Measurements from ENCODE around the gene LTA. TPM values are rescaled to one million over a fixed set of nuclear protein-coding genes. Genes with fewer than 3 reads are reported as not detected.

The LTA gene
- total and polyA plus RNA-seq, 10 donors, result 2.4 to 14.4 (median 5.7) TPM

GRCh38 chr6:31597006-31597405 lies 24.9 kb downstream of the LTA start:
- H3K27me3 ChIP-seq (replicated peaks in 1 of 7), result no peaks in the 10 kb centered on the region
- H3K4me3 ChIP-seq, result no peak overlapping the region
- no peak for DNase-seq
- H3K27ac ChIP-seq, result peak overlapping the region in 4 of 8 donors; percentile 5 to 50 (median 40)
- H3K9me3 ChIP-seq, result no peaks in the 10 kb centered on the region
- intact Hi-C loops (cut with DNase I; ENCODE audit: low total_unique reads), result no loop called here
- 10 to 15% (median 12%) methylated on average over 2 of the region's 2 CpGs for WGBS, 5 donors
- H3K36me3 ChIP-seq, result no peaks in the 10 kb centered on the region
- no peak for TF ChIP-seq POLR2AphosphoS5 (IDR thresholded peaks at IDR 0.05)
- TF ChIP-seq POLR2A (IDR thresholded peaks at IDR 0.05), result no peak
- TF ChIP-seq CTCF (IDR thresholded peaks at IDR 0.05 in 8 of 11, conservative IDR thresholded peaks at IDR 0.05 in 3 of 11), result peak; percentile 13 to 79 (median 69)
- peaks cover 9 to 70% (median 39%) of the 10 kb centered on the region in 6 donors for H3K4me1 ChIP-seq

GRCh38 chr6:31607317-31607716 lies 35.2 kb downstream of the LTA start:
- Histone ChIP-seq H3K36me3 (no peaks in the 10 kb centered on the region), H3K9me3 (no peaks in the 10 kb centered on the region), H3K4me3 (no peak overlapping the region), H3K4me1 (no peaks in the 10 kb centered on the region), H3K27me3 (replicated peaks in 1 of 7) (no peaks in the 10 kb centered on the region), H3K27ac (no peak overlapping the region)
- no peak for DNase-seq
- 64 to 91% (median 74%) methylated on average over 1 of the region's 1 CpG for whole genome bisulfite sequencing, 5 donors
- no peak for TF ChIP-seq POLR2A (IDR thresholded peaks at IDR 0.05)
- TF ChIP-seq CTCF (IDR thresholded peaks at IDR 0.05 in 8 of 11, conservative IDR thresholded peaks at IDR 0.05 in 3 of 11), result no peak
- no peak for TF ChIP-seq POLR2AphosphoS5 (IDR thresholded peaks at IDR 0.05)
- intact Hi-C loops (cut with DNase I; ENCODE audit: low total_unique reads), result no loop called here

DNA sequence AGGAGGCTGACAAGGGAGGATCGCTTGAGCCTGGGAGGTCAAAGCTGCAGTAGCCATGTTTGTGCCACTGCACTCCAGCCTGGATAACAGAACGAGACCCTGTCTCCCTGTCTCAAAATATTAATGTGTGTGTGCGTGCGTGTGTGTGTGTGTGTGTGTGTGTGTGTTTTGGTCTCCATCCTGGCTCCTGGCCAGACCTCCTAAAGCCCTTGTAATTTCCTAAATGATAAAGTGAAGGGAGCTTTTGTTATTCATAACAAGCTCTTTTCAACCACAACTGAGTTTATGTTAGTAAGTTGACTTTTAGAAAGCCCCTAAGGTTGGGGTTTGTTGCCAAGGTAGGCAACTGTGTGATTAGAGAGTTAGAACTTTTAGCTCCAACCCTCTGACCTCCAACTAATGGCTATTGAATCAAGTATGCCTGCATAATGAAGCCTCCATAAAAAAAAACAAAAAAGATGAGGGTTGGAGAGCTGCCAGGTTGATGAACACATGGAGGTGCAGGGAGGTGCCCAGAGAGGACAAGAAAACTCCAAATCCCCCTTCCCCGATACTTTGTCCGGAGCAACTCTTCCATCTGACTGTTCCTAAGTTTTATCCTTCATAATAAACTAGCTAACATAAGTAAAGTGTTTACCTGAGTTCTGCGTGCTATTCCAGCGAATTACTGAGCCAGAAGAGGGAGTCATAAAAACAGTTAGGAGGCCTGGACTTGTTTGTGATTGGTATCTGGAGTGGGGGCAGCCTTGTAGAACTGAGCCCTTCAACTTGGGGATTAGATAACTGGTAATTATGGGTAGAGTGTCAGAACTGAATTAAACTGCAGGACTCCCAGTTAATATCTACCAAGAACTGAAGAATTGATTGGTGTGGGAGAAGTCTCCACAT lies 37.7 kb downstream of the LTA start:
- intact Hi-C loops (cut with DNase I; ENCODE audit: low total_unique reads), result no loop called here
- TF ChIP-seq POLR2AphosphoS5 (IDR thresholded peaks at IDR 0.05) (no peak), CTCF (IDR thresholded peaks at IDR 0.05 in 8 of 11, conservative IDR thresholded peaks at IDR 0.05 in 3 of 11) (no peak), POLR2A (IDR thresholded peaks at IDR 0.05) (no peak)
- no peak for DNase-seq
- Histone ChIP-seq H3K4me1 (peaks cover 0 to 14% (median 11%) of the 10 kb centered on the region in 6 donors), H3K9me3 (no peaks in the 10 kb centered on the region), H3K27me3 (replicated peaks in 1 of 7) (no peaks in the 10 kb centered on the region), H3K36me3 (no peaks in the 10 kb centered on the region), H3K4me3 (no peak overlapping the region), H3K27ac (no peak overlapping the region)
- WGBS, 5 donors, result 76 to 81% (median 77%) methylated on average over 8 of the region's 8 CpGs

DNA sequence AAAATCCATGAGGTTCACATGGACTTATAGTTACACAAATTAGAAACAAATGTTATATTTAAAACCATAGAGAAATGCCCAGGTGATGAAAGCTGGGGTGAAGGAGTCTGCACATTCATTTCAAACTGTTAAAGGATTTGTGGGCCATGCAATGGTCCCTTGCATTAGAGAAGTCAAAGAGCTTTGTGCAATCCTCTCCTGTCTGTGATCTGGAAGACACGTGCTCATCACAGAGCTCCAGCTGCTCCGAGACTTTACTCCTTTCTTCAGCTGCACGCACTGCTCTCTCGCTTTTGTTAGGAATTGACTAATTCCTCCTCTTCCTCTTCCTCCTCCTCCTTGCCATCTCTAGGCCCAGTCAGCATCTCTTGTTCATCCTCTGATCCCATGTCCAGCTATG lies 38.9 kb downstream of the LTA start:
- Histone ChIP-seq H3K9me3 (no peaks in the 10 kb centered on the region), H3K27me3 (replicated peaks in 1 of 7) (no peaks in the 10 kb centered on the region), H3K27ac (no peak overlapping the region), H3K4me1 (peaks cover 0 to 26% (median 23%) of the 10 kb centered on the region in 6 donors), H3K36me3 (no peaks in the 10 kb centered on the region), H3K4me3 (no peak overlapping the region)
- DNase-seq, result no peak
- no peak for TF ChIP-seq CTCF (IDR thresholded peaks at IDR 0.05 in 8 of 11, conservative IDR thresholded peaks at IDR 0.05 in 3 of 11)
- no peak for TF ChIP-seq POLR2A (IDR thresholded peaks at IDR 0.05)
- no peak for TF ChIP-seq POLR2AphosphoS5 (IDR thresholded peaks at IDR 0.05)
- 56 to 82% (median 64%) methylated on average over 4 of the region's 4 CpGs for WGBS, 5 donors
- intact Hi-C loops (cut with DNase I; ENCODE audit: low total_unique reads), result no loop called here

Data from spleen (tissue), 11 donors.